Activated T-helper 2 cell treated with anti-CD3 and anti-CD28 coated beads, Interferon-gamma antibody, Interleukin-2, Interleukin-4, amounts not matched to agents 10 μg/mL and 5 μg/mL and 100 μg/mL, durations not matched to agents 14 hours and 24 hours and 36 hours (primary cell): ENCODE data around the gene SSR4. TPM values are rescaled to one million over a fixed set of nuclear protein-coding genes. Genes with fewer than 3 reads are reported as not detected.

ENCODE experiments used
- DNase-seq: peaks from one replicate; pipeline ENCODE4 v3.0.0; 2021; ENCODE audit warnings: low spot score
- H3K27ac Mint-ChIP-seq: one replicate; pipeline ENCODE4 v1.8.0; 2021; ENCODE audit warnings: mixed read lengths
- H3K27me3 Mint-ChIP-seq: one replicate; pipeline ENCODE4 v1.8.0; 2021; ENCODE audit warnings: low read depth, mixed read lengths
- H3K36me3 Mint-ChIP-seq: one replicate; pipeline ENCODE4 v1.8.0; 2021; ENCODE audit warnings: low read depth, mixed read lengths
- H3K4me1 Mint-ChIP-seq: one replicate; pipeline ENCODE4 v1.8.0; 2021; ENCODE audit warnings: low read depth, mixed read lengths
- H3K4me3 Mint-ChIP-seq: one replicate; pipeline ENCODE4 v1.8.0; 2021; ENCODE audit warnings: low read depth, mild to moderate bottlenecking, moderate library complexity, mixed read lengths
- H3K9me3 Mint-ChIP-seq: one replicate; pipeline ENCODE4 v1.8.0; 2021; ENCODE audit warnings: mixed read lengths
- intact Hi-C: fragments of 100-400 bp; cut with micrococcal nuclease; formaldehyde crosslinking; loops from one replicate; pipeline ENCODE4 v1.15.1; 2023
- total RNA-seq: library from RNA; stranded (reverse); gene quantifications from 2 replicates; pipeline ENCODE4 v1.2.3, GENCODE V29; 2022

Gene SSR4
- total RNA-seq, 1 donor from 2014 or later: 303 TPM

GRCh38 chrX:153765138-153766079 lies 29.1 kb upstream of the SSR4 start:
- H3K4me3 Mint-ChIP-seq: no peak overlapping the region

DNA sequence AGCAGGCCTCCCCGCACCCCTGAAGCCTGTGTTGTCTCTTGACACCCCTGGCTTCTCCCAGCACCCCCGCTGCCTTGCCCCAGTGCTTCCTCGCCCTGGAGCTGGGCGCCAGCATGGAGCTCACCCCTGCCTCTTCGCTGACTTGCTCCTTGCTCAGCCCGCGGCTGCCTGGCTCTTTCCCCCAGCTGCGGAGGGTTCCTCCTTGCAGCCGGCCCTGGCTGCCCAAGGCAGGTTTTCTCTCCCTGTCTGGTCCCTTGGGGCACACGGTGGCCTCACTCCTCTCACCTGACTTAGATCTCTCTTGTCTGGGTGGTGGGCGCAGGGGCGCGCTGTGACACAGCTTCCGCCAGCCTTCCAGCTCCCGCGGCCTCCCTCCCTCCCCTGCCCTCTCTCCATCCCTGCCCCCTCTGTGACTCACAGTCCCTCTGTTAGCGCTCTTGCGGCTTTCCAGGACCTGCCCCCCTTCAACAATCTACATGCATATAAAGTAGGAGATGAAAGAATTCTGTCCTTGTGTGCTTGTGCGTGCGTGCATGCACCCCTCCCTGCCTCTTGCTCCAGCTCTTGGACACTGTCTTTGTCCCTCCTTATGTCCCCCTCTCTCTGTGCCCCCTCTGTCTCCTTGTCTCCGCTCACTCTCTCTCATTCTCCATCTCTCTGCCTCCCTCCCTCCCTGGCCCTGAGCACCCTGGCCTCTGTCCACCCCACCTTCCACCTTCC lies 28.2 kb upstream of the SSR4 start:
- H3K36me3 Mint-ChIP-seq: no peaks in the 10 kb centered on the region
- no peaks in the 10 kb centered on the region for H3K27me3 Mint-ChIP-seq
- H3K9me3 Mint-ChIP-seq: no peaks in the 10 kb centered on the region
- peaks cover 4% of the 10 kb centered on the region for H3K4me1 Mint-ChIP-seq
- peak overlapping the region; percentile 26 for H3K27ac Mint-ChIP-seq
- H3K4me3 Mint-ChIP-seq: no peak overlapping the region
- intact Hi-C loops: loop anchor here (10.0 kb wide), 1 partner anchor 159 kb away; the partner anchor contains the start of gene ARHGAP4
- DNase-seq: no peak

More at GRCh38 chrX:153765138-153766079, 29.1 kb upstream of the SSR4 start:
- intact Hi-C loops: loop anchor here (10.0 kb wide), 1 partner anchor 159 kb away; the partner anchor contains the start of gene ARHGAP4
- Mint-ChIP-seq H3K27me3 (no peaks in the 10 kb centered on the region), H3K36me3 (no peaks in the 10 kb centered on the region), H3K27ac (no peak overlapping the region), H3K9me3 (no peaks in the 10 kb centered on the region), H3K4me1 (peaks cover 4% of the 10 kb centered on the region)
- DNase-seq: no peak

- Mint-ChIP-seq H3K4me3 (no peak overlapping the region), H3K36me3 (no peaks in the 10 kb centered on the region), H3K9me3 (no peaks in the 10 kb centered on the region), H3K27ac (no peak overlapping the region), H3K4me1 (peaks cover 4% of the 10 kb centered on the region), H3K27me3 (no peaks in the 10 kb centered on the region)
- DNase-seq: no peak
- intact Hi-C loops: loop anchor here (10.0 kb wide), 1 partner anchor 158 kb away; the partner anchor contains the start of gene ARHGAP4
Observed at GRCh38 chrX:153766871-153767673, 27.4 kb upstream of the SSR4 start.

- DNase-seq: no peak
- Mint-ChIP-seq H3K27ac (no peak overlapping the region), H3K36me3 (no peaks in the 10 kb centered on the region), H3K4me1 (peaks cover 4% of the 10 kb centered on the region), H3K4me3 (no peak overlapping the region), H3K9me3 (no peaks in the 10 kb centered on the region), H3K27me3 (no peaks in the 10 kb centered on the region)
- intact Hi-C loops: loop anchor here (10.0 kb wide), 1 partner anchor 157 kb away; the partner anchor contains the start of gene ARHGAP4
Observed at GRCh38 chrX:153767674-153768055, 26.8 kb upstream of the SSR4 start.

DNA sequence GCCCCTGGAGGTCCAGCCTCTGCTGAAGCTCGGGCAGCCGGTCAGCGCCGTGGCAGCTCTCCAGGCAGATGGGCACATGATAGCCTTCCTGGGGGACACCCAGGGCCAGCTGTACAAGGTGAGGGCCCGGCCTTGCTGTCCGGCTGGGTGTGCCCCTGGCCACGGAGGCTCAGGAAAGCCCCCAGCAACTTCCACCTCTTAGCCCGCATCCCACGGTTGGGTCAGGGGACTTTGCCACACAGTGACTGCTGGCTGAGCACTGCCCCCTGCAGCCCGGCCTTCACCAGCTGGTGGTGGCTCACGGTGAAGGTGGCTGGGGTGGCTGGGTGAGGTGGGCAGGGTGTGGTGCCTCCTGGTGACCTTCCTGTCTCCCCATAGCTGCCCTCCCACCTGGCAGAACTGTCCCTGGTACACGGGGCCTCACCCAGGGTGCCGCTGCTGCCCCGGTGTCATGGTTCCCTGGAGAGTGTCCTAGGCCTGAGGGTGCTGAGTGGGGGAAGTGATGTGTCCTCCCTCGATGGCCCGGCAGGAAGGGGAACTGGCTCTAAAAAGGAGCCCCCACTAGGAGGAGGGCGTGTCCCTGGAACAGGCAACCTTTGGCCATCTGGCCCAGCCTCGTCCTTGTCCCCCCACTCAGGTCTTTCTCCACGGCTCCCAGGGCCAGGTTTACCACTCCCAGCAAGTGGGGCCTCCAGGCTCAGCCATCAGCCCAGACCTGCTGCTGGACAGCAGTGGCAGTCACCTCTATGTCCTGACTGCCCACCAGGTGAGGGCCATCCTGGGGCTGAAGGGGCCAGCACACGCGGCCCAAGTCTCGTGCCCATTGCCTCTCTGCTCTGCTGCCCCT lies 25.9 kb upstream of the SSR4 start:
- H3K4me3 Mint-ChIP-seq: no peak overlapping the region
- intact Hi-C loops: loop anchor here (10.0 kb wide), 1 partner anchor 156 kb away; the partner anchor contains the start of gene ARHGAP4
- H3K9me3 Mint-ChIP-seq: no peaks in the 10 kb centered on the region
- no peak overlapping the region for H3K27ac Mint-ChIP-seq
- no peak for DNase-seq
- H3K4me1 Mint-ChIP-seq: peaks cover 4% of the 10 kb centered on the region
- no peaks in the 10 kb centered on the region for H3K27me3 Mint-ChIP-seq
- H3K36me3 Mint-ChIP-seq: no peaks in the 10 kb centered on the region

GRCh38 chrX:153769158-153769864 lies 25.2 kb upstream of the SSR4 start:
- no peaks in the 10 kb centered on the region for H3K36me3 Mint-ChIP-seq
- no peaks in the 10 kb centered on the region for H3K27me3 Mint-ChIP-seq
- no peaks in the 10 kb centered on the region for H3K9me3 Mint-ChIP-seq
- H3K4me3 Mint-ChIP-seq: no peak overlapping the region
- no peak for DNase-seq
- intact Hi-C loops: loop anchor here (10.0 kb wide), 1 partner anchor 155 kb away; the partner anchor contains the start of gene ARHGAP4
- H3K27ac Mint-ChIP-seq: no peak overlapping the region
- H3K4me1 Mint-ChIP-seq: peaks cover 4% of the 10 kb centered on the region

- H3K4me1 Mint-ChIP-seq: peaks cover 4% of the 10 kb centered on the region
- H3K27me3 Mint-ChIP-seq: no peaks in the 10 kb centered on the region
- DNase-seq: no peak
- intact Hi-C loops: loop anchor here (10.0 kb wide), 1 partner anchor 155 kb away; the partner anchor contains the start of gene ARHGAP4
- no peak overlapping the region for H3K4me3 Mint-ChIP-seq
- no peak overlapping the region for H3K27ac Mint-ChIP-seq
- H3K36me3 Mint-ChIP-seq: no peaks in the 10 kb centered on the region
- no peaks in the 10 kb centered on the region for H3K9me3 Mint-ChIP-seq
Observed at GRCh38 chrX:153769865-153770600, 24.4 kb upstream of the SSR4 start.

DNA sequence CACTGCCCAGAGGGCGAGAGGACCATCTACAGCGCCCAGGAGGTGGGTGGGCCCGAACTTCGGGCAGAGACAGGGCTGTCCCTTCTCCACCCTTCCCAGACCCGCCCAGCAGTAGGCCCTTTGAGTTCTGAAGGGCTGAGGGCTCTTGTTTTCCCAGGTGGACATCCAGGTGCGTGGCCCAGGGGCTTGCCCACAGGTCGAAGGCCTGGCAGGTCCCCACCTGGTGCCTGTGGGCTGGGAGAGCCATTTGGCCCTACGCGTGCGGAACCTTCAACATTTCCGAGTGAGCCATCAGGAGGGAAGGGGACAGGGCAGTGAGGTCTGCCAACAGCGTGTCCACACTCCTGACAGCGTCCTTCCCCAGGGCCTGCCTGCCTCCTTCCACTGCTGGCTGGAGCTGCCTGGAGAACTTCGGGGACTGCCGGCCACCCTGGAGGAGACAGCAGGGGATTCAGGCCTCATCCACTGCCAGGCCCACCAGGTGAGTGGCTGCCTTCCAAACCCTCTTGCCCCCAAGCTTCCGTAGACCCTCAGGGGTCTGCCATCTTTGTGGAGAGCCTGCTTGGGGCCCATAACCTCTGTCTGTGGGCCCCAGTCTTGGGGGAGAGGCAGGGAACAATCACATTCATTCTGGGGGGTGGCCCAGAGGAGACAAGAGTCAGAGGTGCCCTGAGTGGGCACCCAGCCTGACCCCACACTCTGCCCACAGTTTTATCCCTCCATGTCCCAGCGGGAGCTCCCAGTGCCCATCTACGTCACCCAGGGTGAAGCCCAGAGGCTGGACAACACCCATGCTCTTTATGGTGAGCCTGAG lies 23.7 kb upstream of the SSR4 start:
- Mint-ChIP-seq H3K9me3 (no peaks in the 10 kb centered on the region), H3K4me1 (peaks cover 4% of the 10 kb centered on the region), H3K27ac (no peak overlapping the region), H3K4me3 (no peak overlapping the region), H3K36me3 (no peaks in the 10 kb centered on the region), H3K27me3 (no peaks in the 10 kb centered on the region)
- intact Hi-C loops: no loop called here
- DNase-seq: no peak

GRCh38 chrX:153771415-153772315 lies 22.8 kb upstream of the SSR4 start:
- no peak overlapping the region for H3K4me3 Mint-ChIP-seq
- no peak overlapping the region for H3K27ac Mint-ChIP-seq
- intact Hi-C loops: no loop called here
- H3K27me3 Mint-ChIP-seq: no peaks in the 10 kb centered on the region
- no peaks in the 10 kb centered on the region for H3K9me3 Mint-ChIP-seq
- H3K36me3 Mint-ChIP-seq: no peaks in the 10 kb centered on the region
- peaks cover 2% of the 10 kb centered on the region for H3K4me1 Mint-ChIP-seq
- no peak for DNase-seq
